Suppressor macrophage treated with lipopolysaccharide for 1 hour (primary cell): ENCODE measurements around the gene ZNF784.

ENCODE experiments used
- DNase-seq, 3 donors: peaks; one replicate each; pipeline ENCODE4 v3.0.0-alpha.2; 2020 to 2022

The ZNF784 gene

GRCh38 chr19:55642153-55643002 lies 18.0 kb upstream of the ZNF784 start:
- peak in 1 of 3 donors; percentile 19 for DNase-seq

DNA sequence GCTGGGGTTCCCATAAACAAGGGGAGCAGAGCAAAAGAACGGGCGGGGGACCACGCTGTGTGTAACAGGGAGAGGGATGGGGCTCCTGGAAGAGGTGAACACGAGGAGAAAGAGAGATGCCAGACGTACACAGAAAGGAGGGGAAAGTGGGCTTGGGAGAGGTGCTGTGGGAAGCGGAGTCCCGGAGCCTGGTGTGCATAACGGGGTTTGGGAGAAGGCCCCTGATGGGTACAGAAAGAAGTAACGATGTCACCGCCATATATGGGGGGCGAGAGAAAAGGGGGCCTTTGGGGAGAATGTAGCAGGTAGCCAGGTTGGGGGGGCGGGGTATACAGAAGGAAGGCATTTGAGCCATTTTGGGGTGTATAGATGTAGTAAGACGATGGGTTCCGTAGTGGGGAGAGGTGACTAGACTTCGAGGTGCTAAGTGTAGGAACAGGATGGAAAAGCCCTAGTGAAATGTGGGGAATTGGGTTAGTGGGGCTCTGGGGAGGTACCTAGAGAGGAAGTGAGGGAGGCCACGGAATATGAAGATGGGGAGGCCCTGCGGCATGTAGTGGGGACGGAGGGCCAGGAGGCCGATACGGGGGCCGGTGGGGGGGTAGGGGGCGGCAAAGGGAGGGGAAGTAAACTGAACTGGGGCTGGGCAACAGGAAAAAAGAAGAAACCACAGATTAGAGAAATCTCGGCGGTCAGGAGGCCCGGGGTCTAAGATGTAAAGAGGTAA lies 17.2 kb upstream of the ZNF784 start:
- DNase-seq: peak in 1 of 3 donors; percentile 26

DNA sequence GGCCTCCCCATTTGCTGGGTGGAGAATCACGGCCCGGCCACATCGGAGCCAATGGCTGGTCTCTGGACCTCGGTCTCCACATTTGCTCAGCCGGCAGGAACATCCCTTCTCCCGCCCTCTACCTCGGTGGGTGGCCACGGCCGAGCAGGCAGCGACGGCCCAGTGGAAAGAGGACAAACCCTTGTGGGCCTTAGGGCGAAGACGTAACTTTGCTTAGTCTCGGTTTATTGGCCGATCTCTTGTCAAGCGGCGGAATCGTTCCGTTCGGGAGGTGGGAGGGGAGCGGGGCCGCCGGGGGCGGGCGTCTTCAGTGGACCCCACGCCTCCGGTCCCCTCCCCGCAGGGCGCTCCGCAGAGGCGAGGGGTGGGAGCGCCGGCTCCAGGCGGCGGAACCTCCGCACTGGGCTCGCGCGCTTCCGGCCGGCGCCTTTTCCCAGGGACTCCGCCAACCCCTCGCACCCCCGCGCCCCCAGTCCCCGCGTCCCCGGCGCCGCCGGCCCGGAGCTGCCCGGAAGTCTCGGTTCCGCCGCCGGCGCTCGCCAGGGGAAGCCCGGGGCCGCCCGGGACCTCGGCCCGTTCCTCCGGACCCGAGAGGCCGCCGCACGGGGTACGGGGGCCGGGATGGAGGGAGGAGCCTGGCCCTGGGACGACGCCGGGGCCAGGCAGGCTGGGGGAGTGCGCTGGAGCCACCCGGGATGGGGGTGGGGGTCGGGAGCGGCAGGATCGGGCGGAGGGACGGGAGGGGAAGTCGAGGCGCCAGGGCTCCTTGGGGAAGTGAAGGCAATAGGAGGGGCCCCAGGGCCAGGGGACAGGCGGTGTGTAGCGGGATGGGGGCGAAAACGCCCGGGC lies 16.4 kb upstream of the ZNF784 start, which contains the start of gene ZNF580:
TSS of gene ZNF580 (plus strand) at position 426 of the 849 bp plus-strand sequence. CDS start 1,507 bp downstream, outside the sequence.
- DNase-seq: peak; percentile 56 to 86 (median 66)

DNA sequence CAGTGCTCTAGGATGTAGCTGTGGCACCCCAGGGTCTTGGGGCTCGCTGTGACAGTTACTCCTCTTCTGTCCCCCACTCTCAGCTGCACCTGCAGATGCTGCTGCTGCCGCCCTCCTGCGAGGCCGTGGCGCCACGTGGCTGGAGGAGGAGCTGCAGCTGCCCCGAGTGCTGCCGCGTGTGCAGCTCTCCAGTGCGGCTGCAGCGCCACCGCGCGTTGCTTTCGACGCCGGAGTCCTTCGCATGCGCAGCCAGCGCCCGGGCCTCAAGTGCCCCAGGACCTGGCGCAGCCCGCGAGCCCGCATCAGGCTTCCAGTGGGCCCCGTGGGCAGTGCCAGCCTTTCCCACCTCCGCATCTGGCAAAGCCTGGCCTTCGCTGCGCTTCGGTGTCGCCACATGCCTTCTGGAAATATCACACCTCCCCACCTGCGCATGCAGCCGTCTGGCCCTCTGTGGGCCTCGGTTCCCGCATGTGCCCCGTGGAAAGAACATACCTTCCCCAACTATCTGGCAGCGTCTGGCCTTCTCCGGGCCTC lies 15.7 kb upstream of the ZNF784 start:
- DNase-seq: peak; percentile 56 to 78 (median 70)

DNA sequence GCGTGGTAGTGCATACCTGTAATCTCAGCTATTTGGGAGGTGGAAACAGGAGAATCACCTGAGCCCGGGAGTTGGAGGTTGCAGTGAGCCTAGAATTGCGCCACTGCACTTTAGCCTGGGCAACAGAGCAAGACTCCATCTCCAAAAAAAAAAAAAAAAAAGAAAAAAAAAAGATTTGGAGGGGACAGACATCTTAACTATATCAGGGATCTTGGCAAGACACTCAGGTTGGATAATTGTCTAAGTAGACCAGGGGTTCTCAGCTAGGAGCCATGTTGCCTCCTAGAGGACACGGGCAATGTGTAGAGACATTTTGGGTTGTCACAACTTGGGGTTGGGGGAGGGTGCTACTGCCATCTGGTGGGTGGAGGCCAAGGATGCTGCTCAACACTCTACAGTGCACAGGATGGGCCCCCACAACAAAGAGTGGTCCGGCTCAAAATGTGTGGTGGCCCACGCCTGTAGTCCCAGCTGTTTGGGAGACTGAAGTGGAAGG lies 14.5 kb upstream of the ZNF784 start:
- DNase-seq: peak; percentile 65 to 71 (median 68)

GRCh38 chr19:55637534-55637933 lies 13.2 kb upstream of the ZNF784 start:
- no peak for DNase-seq

DNA sequence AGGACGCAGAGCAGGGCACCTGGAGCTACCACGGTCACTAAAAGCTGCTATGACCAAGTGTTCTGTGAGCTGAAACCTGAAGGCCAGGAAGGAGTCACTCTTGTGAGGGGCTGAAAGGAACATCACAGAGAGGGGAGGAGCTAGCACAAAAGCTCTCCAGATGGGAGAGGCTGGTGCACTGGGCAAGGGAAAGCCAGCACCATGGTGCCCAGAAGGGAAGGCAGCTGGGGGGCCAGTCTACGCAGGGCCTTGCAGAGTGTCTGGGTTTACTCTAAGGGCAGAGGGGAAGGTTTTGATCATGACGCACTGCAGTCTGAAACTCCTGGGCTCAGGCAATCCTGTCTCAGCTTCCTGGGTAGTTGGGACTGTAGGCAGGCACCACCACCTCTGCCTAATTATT lies 12.4 kb upstream of the ZNF784 start:
- DNase-seq: no peak

- peak in 1 of 3 donors; percentile 16 for DNase-seq
These were observed 11.6 kb upstream of the ZNF784 start for GRCh38 chr19:55635856-55636440.

- DNase-seq: peak in 1 of 3 donors; percentile 14
These were observed 11.0 kb upstream of the ZNF784 start for GRCh38 chr19:55635334-55635717.

GRCh38 chr19:55633861-55634260 lies 9.5 kb upstream of the ZNF784 start:
- no peak for DNase-seq

GRCh38 chr19:55632463-55632834 lies 8.1 kb upstream of the ZNF784 start:
- DNase-seq: peak; percentile 96 to 97 (median 97)

- no peak for DNase-seq
These were observed 2.0 kb upstream of the ZNF784 start for GRCh38 chr19:55626350-55626749.

GRCh38 chr19:55625004-55625326 lies 599 bp upstream of the ZNF784 start:
- DNase-seq: no peak

DNA sequence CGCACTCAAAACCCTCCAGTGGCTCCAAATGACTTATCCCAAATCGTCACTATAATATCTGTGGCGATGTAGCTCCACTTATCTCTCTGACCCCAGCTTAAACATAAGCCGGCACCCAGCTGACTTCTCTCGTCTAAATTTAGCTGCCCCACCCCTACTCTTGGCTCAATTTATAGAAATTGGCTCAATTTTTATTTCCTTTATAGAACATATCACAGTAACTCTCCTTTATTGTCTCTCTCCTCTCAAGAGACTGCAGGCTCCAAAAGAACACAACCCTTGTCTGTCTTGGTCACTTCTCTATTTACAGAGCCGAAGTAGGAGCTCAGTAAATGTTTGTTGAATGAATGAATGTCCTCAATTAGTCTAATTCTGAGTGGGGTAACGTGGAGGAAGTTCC lies 805 bp downstream of the ZNF784 start:
- no peak for DNase-seq

DNA sequence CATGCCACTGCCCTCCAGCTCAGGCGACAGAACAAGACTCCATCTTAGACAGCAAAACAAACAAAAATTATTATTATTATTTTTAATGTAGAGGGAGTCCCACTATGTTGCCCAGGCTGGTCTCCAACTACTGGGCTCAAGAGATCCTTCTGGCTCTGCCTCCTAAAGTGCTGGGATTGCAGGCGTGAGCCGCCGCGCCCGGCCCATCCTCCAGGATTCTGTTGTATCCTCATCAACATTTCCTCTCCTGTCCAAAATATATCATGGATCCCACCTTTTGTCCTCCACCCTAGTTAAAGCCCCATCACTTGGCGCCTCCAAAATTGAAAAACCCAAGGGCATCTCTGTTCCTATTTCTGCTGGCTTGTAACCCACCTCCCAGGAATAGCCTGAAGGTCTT lies 1.2 kb downstream of the ZNF784 start:
- DNase-seq: no peak

- DNase-seq: no peak
These were observed 2.0 kb downstream of the ZNF784 start for GRCh38 chr19:55622242-55622969.

- no peak for DNase-seq
These were observed 2.6 kb downstream of the ZNF784 start for GRCh38 chr19:55621673-55622231.

GRCh38 chr19:55621205-55621672 lies 3.1 kb downstream of the ZNF784 start:
- DNase-seq: no peak

DNA sequence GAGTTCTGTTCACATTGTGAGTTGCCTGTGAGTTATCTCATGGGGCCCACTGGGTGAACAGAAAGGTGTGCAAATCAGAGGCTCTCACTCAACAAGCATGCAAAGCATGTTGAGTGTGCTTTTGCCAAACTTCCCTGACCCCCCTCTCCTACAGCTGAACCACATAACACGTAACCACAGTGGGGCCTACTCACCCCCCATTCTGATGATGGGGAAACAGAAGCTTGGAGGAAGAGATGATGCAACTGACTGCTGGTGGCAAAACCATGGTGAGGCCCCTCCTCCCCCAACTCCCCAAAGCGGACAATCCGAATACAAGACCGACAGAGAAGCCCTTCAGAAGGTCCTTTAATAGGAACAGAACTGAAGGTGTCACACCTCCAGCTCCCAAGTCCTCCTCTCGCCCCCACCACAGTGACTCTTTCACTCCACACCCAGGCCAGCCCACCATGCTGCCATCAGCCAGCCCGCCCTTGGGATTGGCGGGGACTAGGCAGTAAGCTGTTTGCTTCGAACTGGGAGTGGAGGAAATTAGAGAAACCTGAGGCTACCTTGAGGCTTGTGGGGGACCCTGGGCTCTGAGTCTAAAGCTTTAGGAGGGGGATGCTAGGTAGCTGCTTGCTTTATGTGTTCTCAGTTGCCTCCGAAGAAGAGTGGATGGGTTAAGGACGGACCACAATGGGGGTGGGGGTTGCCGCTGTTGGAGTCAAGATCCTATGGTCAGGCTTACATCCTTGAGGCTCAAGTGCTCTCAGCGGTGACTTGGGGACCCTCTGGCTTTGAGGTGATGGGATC lies 3.8 kb downstream of the ZNF784 start:
- DNase-seq: peak; percentile 67 to 77 (median 73)

DNA sequence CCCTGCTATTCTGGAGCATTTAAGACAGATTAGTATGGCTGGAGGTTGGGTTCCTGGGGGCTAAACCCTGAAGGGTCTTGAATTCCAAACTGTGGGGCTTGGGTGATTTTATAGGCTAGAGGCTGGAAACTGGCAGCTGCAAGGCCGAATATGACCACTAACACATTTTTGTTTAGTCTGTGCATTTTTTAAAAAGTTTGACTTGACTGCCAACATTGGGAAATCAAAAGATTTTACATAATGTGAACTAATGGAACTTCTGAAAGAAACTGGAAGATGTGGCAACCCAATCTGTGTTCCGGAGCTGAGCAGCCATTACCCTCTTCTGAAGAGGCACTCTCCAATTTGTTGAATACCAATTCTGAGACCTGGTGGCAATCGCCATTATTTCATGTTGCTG lies 5.1 kb downstream of the ZNF784 start:
- DNase-seq: peak in 2 of 3 donors; percentile 45 to 48
